GM18507 (cell line): Measurements from ENCODE around the gene ZGRF1.
"Not testable (repeated sequence)": the region's sequence is repeated elsewhere in the genome, so short reads cannot be mapped to it uniquely, and the experiment has no call there.

Source experiments
- DNase-seq: peaks from one replicate; pipeline ENCODE4 v3.0.0; 2011; ENCODE audit warnings: low read depth; ENCODE audit not compliant: insufficient read length; ENCODE audit errors: extremely low spot score
- FAIRE-seq: peaks from 2 replicates; lab custom pipeline; 2011; peaks lifted over from hg19 to GRCh38; lab: Jason Lieb, UNC

ZGRF1 gene

DNA sequence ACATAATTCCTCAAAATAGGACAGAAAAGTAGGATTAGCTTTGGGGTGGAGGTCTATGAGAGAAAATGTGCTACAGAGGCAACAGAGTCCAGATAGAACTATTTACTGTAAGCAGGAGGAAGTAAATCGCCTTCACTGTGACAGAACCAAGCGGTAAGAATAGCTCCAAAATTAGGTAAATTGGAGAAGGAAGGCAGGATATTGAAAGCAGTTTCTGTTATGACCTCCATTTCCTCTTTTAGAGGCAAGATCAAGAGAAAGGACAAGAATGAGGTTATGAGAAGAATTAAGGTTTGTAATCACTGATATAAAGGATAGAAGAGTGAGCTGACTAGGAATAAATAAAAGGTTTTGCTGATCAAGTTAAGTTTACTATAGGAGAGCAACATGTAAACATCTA lies 76.6 kb downstream of the ZGRF1 start:
- peak; percentile 66 for FAIRE-seq
- no peak for DNase-seq

GRCh38 chr4:112559053-112559452 lies 77.7 kb downstream of the ZGRF1 start:
- DNase-seq (no peak), FAIRE-seq (no peak)

GRCh38 chr4:112557676-112558411 lies 78.9 kb downstream of the ZGRF1 start:
- DNase-seq (no peak), FAIRE-seq (no peak)

DNA sequence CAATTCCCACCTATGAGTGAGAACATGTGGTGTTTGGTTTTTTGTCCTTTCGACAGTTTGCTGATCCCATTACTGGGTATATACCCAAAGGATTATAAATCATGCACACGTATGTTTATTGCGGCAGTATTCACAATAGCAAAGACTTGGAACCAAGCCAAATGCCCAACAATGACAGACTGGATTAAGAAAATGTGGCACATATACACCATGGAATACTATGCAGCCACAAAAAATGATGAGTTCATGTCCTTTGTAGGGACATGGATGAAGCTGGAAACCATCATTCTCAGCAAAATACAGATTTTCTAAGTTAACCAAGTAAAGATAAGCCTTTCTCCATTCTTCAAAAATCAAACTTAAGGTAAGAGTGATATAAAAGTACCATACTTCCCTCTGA lies 82.4 kb downstream of the ZGRF1 start:
- not testable (repeated sequence) for FAIRE-seq, DNase-seq

GRCh38 chr4:112552668-112553067 lies 84.0 kb downstream of the ZGRF1 start:
- DNase-seq (no peak), FAIRE-seq (no peak)

DNA sequence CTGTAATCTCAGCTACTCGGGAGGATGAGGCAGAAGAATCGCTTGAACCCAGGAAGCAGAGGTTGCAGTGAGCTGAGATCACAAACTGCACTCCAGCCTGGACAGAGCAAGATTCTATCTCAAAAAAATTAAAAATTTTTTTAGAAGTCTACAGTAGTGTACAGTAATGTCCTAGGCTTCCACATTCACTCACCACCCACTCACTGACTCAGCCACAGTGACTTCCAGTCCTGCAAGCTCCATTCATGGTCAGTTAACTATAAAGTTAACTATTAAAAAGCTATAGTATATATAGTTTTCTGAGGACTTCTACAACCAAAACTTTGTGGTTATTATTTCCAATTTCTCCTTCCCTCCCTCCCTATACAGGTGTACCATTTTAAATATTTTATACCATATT lies 86.0 kb downstream of the ZGRF1 start:
- FAIRE-seq (no peak), DNase-seq (no peak)

GRCh38 chr4:112546476-112546875 lies 90.2 kb downstream of the ZGRF1 start:
- no peak for FAIRE-seq
- no peak for DNase-seq

- DNase-seq, result no peak
- no peak for FAIRE-seq
Measured at GRCh38 chr4:112545346-112545745, 91.4 kb downstream of the ZGRF1 start.

GRCh38 chr4:112540695-112541094 lies 96.0 kb downstream of the ZGRF1 start:
- FAIRE-seq (no peak), DNase-seq (no peak)

DNA sequence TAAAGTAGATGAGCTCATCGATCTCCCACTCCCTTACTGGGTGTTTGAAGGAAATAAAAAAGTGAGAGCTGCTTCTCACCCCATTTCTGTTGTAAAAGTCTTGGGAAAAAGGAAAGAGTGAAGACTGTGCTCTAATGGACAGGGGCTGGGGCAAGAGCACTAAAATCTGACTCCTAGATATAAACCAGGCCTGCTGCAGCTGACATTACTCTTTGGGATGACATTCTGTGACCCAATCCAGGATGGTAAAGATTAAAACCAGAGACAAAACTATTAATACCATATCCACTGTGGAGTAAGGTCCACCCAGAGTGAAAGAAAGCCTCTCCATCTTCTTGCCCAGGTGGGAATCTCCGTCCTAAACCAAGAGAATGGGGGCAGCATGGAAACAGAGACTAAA lies 100.6 kb downstream of the ZGRF1 start:
- no peak for DNase-seq
- no peak for FAIRE-seq

DNA sequence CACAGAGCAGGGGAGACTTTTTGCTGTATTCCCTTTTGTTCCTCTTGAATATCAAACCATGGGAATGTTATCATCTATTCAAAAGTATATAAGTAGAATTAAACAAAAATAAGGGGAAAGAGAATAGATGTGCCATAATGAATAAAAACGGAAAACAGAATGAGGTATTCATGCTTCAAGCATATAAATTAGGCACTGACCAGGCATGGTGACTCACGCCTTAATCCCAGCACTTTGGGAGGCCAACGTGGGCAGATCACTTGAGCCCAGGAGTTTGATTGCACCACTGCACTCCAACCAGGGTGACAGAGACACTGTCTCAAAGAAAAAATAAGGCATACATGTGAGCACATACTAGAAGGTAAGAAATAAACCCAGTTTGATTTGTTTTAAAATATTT lies 104.4 kb downstream of the ZGRF1 start:
- FAIRE-seq (no peak), DNase-seq (no peak)

GRCh38 chr4:112531146-112531545 lies 105.6 kb downstream of the ZGRF1 start:
- FAIRE-seq, result no peak

GRCh38 chr4:112526061-112526460 lies 110.6 kb downstream of the ZGRF1 start:
- FAIRE-seq (no peak), DNase-seq (no peak)

More at GRCh38 chr4:112531146-112531545, 105.6 kb downstream of the ZGRF1 start:
- DNase-seq, result no peak

DNA sequence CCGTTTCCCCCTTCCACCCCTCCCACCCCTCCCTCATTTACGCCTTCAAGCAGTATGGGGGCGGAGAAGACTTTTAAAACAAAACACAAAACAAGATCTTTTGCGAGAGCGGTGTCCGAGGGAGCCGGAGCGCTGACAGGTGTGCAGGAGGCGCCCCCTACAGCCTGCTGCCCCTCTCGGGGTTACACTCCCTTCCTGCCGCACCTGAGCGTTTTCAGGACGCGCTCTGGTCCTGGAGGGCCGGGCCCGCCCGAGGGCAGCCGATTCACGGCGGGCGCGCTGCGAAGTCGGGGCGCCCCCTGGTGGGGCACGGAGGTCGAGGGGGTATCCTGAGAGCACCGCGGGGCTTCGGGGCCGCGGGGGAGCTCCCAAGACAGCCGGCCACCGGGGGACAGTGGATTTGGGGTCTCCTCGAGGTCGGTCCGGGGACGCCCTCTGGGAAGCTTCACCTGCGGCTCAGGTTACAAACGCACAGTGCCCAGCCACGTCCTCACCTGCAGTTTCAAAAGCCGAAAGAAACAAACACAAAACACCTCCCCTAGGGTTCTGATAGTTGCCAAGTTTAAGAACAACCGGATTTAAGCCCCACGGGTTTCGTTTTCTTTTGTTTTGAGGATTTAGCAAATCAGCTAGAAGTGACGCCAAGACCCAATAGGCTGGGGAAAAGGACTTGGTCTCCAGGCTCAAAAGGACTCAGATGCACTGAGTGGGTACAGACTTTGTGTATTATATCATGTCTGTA lies 112.8 kb downstream of the ZGRF1 start:
- FAIRE-seq, result peak; percentile 93

DNA sequence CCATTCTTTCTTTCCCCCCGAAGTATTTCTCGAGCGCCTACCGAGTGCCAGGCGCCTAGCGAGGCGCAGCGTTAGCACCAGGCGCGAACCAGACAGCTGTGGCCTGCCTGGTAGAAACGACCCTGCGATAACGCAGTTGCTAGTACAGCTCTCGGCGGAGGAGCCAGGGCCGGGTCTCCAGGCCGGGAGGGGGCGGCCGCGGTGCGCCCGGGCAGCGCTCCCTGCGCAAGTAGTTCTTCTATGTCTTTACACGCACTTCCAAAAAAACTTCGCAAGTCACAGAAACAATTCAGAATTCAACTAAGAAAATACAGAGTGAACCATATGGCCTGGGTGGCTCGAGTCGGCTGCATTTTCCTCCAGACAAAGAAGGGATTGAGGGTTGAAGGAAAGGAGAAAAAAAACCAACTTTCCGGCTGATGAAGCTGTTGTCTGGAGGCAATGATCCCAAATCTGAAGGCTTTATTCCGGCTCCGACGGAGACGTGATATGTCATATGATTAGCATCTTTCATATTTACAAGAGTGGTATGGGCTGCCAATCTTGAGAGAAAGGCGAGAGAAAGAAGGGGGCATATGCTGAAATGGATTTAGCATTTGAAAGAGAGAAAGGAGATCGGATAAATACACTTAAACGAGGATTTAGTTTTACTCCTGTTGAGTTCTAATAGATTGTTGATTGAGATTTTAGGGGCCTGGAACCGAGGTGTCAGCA lies 113.5 kb downstream of the ZGRF1 start:
- DNase-seq (no peak), FAIRE-seq (peak; percentile 50)

More for the DNA sequence above, 112.8 kb downstream of the ZGRF1 start:
- no peak for DNase-seq

- not testable (repeated sequence) for FAIRE-seq, DNase-seq
Measured at GRCh38 chr4:112522431-112522830, 114.3 kb downstream of the ZGRF1 start.

GRCh38 chr4:112521123-112522023 lies 115.3 kb downstream of the ZGRF1 start:
- FAIRE-seq (peak; percentile 66), DNase-seq (no peak)

DNA sequence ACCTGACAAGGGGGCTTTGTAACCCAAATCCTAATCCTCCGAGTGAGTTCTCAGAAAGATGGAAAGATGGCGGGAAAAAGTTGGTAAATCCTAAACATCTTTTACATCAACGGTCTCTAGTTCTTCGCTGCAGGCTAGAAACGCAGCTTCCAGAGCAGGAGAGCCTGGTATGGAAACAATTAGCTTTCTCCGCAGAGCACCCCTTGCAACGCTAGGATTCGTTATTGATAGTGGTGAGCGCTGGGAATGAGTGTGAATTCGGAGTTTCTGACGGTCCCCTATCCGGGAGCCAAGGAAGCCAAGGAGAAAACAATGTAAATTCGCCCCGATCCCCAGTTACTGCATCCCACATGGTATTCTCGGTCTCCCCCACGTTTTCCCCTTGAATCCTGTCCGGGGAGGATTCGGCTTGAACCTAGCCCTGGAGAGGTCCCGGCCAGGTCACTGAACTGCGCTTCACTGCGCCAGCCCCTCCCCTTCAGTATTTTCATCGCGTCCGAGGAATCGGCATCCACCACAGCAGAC lies 116.0 kb downstream of the ZGRF1 start:
- FAIRE-seq (no peak), DNase-seq (no peak)
